ENCODE measurements around the gene SYCP1.

GRCh38 chr1:114831276-114831994 lies 23.2 kb upstream of the SYCP1 start:
- TF ChIP-seq CTCF (IDR thresholded peaks at IDR 0.05), result no peak
- no peak for TF ChIP-seq POLR2A (IDR thresholded peaks at IDR 0.05)
